RWPE1 (cell line): Measurements from ENCODE around the gene SRPX.
A peak's percentile ranks its signal among the peaks of the same experiment; 100 is the strongest.

ENCODE experiments used
- CTCF ChIA-PET: fragments of 350-600 bp; sonication (Branson Sonifier 250); formaldehyde crosslinking; extraction: SDS; loops from one replicate; lab custom pipeline; 2021; lab: Yijun Ruan, JAX
- POLR2A ChIA-PET: fragments of 400-600 bp; formaldehyde crosslinking; extraction: SDS; loops from one replicate; lab custom pipeline; 2020; ENCODE audit warnings: antibody characterized with exemption; ENCODE audit not compliant: low non-redundant PET; lab: Yijun Ruan, JAX
- DNase-seq: peaks from one replicate; pipeline ENCODE4 v3.0.0; 2012; ENCODE audit warnings: low spot score
- H3K27ac ChIP-seq: fragments of 450-650 bp; 2 replicates; pipeline ENCODE4 v1.5.1; 2017
- CTCF ChIP-seq: fragments of 450-650 bp; conservative IDR thresholded peaks from 2 replicates; pipeline ENCODE4 v1.5.1; 2017; ENCODE audit warnings: low read depth, mild to moderate bottlenecking

Gene SRPX

GRCh38 chrX:38224160-38224559 is 3.5 kb upstream of the SRPX start:
- POLR2A ChIA-PET = no interaction called here
- CTCF ChIA-PET = no interaction called here
- no peak for DNase-seq
- no peak for TF ChIP-seq CTCF
- H3K27ac ChIP-seq = no peak overlapping the region

GRCh38 chrX:38221391-38221929 is 789 bp upstream of the SRPX start:
- DNase-seq = no peak
- POLR2A ChIA-PET = no interaction called here
- no peak for TF ChIP-seq CTCF

GRCh38 chrX:38220024-38220414 is 652 bp downstream of the SRPX start:
- ChIA-PET POLR2A (no interaction called here), CTCF (interaction anchor here (0.6 to 1.2 kb wide), 5 partner anchors 12 to 1677 kb away, joined by 3 to 6 read pairs (median 3); no protein-coding TSS in a partner anchor)
- peak; percentile 26; the same call in 1 of the 2 replicates for TF ChIP-seq CTCF
- peak; percentile 30 for DNase-seq
- no peak overlapping the region for H3K27ac ChIP-seq

More at GRCh38 chrX:38221391-38221929, 789 bp upstream of the SRPX start:
- CTCF ChIA-PET = no interaction called here
- no peak overlapping the region for H3K27ac ChIP-seq

GRCh38 chrX:38216642-38217041 is 4.0 kb downstream of the SRPX start:
- TF ChIP-seq CTCF = no peak
- no peak overlapping the region for H3K27ac ChIP-seq
- ChIA-PET CTCF (no interaction called here), POLR2A (no interaction called here)
- DNase-seq = no peak

- TF ChIP-seq CTCF = no peak
- no peak overlapping the region for H3K27ac ChIP-seq
- ChIA-PET POLR2A (interaction anchor here (0.5 kb wide), 1 partner anchor 402 kb away, joined by 3 read pairs; no protein-coding TSS in a partner anchor), CTCF (no interaction called here)
- DNase-seq = peak; percentile 19
Observed at GRCh38 chrX:38214551-38215531, 5.8 kb downstream of the SRPX start.

GRCh38 chrX:38214044-38214443 is 6.6 kb downstream of the SRPX start:
- ChIA-PET POLR2A (interaction anchor here (0.5 kb wide), 1 partner anchor 401 kb away, joined by 3 read pairs; no protein-coding TSS in a partner anchor), CTCF (interaction anchor here (0.6 kb wide), 1 partner anchor 437 kb away, joined by 3 read pairs; no protein-coding TSS in a partner anchor)
- TF ChIP-seq CTCF = no peak
- no peak overlapping the region for H3K27ac ChIP-seq
- DNase-seq = no peak
